ENCODE measurements around the gene MT1X.

- TF ChIP-seq SP1 (IDR thresholded peaks at IDR 0.05) (no peak), ZBTB33 (IDR thresholded peaks at IDR 0.05) (no peak), CTCF (IDR thresholded peaks at IDR 0.05; ENCODE audit: low read depth, low read length, missing input control) (no peak), RAD21 (IDR thresholded peaks at IDR 0.05) (no peak), REST (IDR thresholded peaks at IDR 0.05) (no peak), TAF1 (conservative IDR thresholded peaks at IDR 0.05) (no peak), FOXA1 (IDR thresholded peaks at IDR 0.05) (no peak), JUND (IDR thresholded peaks at IDR 0.05) (no peak), ATF3 (IDR thresholded peaks at IDR 0.05) (peak; percentile 25), EGR1 (IDR thresholded peaks at IDR 0.05; ENCODE audit: low read depth in 2 of 2) (no peak), HNF4A (conservative IDR thresholded peaks at IDR 0.05) (peak; percentile 6 to 14), MAX (IDR thresholded peaks at IDR 0.05) (no peak)
Measured at GRCh38 chr16:56664506-56664905, 17.8 kb upstream of the MT1X start.
